HepG2 (cell line): ENCODE measurements around the gene GALNT16. TPM values are rescaled to one million over a fixed set of nuclear protein-coding genes. Genes with fewer than 3 reads are reported as not detected.

Source experiments
- ATAC-seq: fragments of 200-7000 bp; cut with Tn5 transposase; 3 replicates; pipeline ENCODE4 v1.9.1; 2020; ENCODE audit warnings: mild to moderate bottlenecking, moderate library complexity
- BruUV-seq: library from RNA; stranded (reverse); fragments of 400-500 nt; replicated peaks from 2 replicates; lab custom pipeline; 2021; lab: Mats Ljungman, UMichigan
- CTCF ChIA-PET: fragments of 300-600 bp; formaldehyde crosslinking; extraction: SDS; loops from one replicate; lab custom pipeline; 2021; ENCODE audit warnings: low total read pairs, inconsistent platforms, low intra/inter-chr PET ratio; lab: Yijun Ruan, JAX
- POLR2A ChIA-PET: fragments of 350-600 bp; sonication (Branson Sonifier 250); formaldehyde crosslinking; loops from one replicate; lab custom pipeline; 2020; ENCODE audit warnings: antibody characterized with exemption, inconsistent platforms; lab: Yijun Ruan, JAX
- DNase-seq: peaks from one replicate; pipeline ENCODE4 v3.0.0-alpha.2; 2015; ENCODE audit warnings: low spot score
- FAIRE-seq: peaks from 3 replicates; lab custom pipeline; 2011; peaks lifted over from hg19 to GRCh38; lab: Jason Lieb, UNC
- H2AFZ ChIP-seq: one replicate; pipeline ENCODE4 v1.6.1; 2011; ENCODE audit warnings: low read length, inconsistent platforms
- H3K27ac ChIP-seq: fragments of 300-600 bp; 3 replicates; pipeline ENCODE4 v1.8.0; 2011; ENCODE audit warnings: mixed run types, mild to moderate bottlenecking, mixed read lengths, low read length, inconsistent platforms; ENCODE audit not compliant: insufficient read depth; ENCODE audit errors: extremely low read length
- H3K27me3 ChIP-seq, 2 experiments: fragments of 200-600 bp in 1 of 2; 2 replicates in 1 of 2; 3 replicates in 1 of 2; pipeline versions ENCODE4 v1.6.0 to v1.8.0; 2011; ENCODE audit warnings: low read length in 2 of 2, mild to moderate bottlenecking in 2 of 2, moderate library complexity in 2 of 2, inconsistent platforms in 1 of 2; ENCODE audit not compliant: insufficient read depth in 2 of 2, control insufficient read depth in 1 of 2
- H3K36me3 ChIP-seq, 2 experiments: fragments of 200-600 bp in 1 of 2; replicated peaks in 1 of 2; 2 replicates in 1 of 2; 3 replicates in 1 of 2; pipeline versions ENCODE4 v1.5.1 to v1.8.0; 2011; ENCODE audit warnings: low read length in 2 of 2, inconsistent platforms in 1 of 2; ENCODE audit not compliant: insufficient read depth in 2 of 2, control insufficient read depth in 1 of 2
- H3K4me1 ChIP-seq: 2 replicates; pipeline ENCODE4 v1.5.1; 2012; ENCODE audit warnings: low read length, inconsistent platforms; ENCODE audit not compliant: insufficient read depth
- H3K4me2 ChIP-seq: 2 replicates; pipeline ENCODE4 v1.6.0; 2011; ENCODE audit warnings: low read depth, low read length, inconsistent platforms
- H3K4me3 ChIP-seq, 3 experiments: fragments of 200-600 bp in 1 of 3; sonication (generic), shearing (Covaris generic) in 1 of 3; replicated peaks in 1 of 3; 2 replicates each; pipeline ENCODE4 v1.5.1; 2011 to 2016; ENCODE audit warnings: low read length in 3 of 3, inconsistent platforms in 2 of 3, low read depth in 2 of 3, mild to moderate bottlenecking in 2 of 3, control low read depth in 1 of 3, mixed read lengths in 1 of 3; ENCODE audit not compliant: insufficient read depth in 1 of 3
- H3K79me2 ChIP-seq: one replicate; pipeline ENCODE4 v1.6.1; 2011; ENCODE audit warnings: low read length, inconsistent platforms; ENCODE audit not compliant: insufficient read depth
- H3K9ac ChIP-seq: 2 replicates; pipeline ENCODE4 v1.6.0; 2011; ENCODE audit warnings: mild to moderate bottlenecking, low read depth, low read length, inconsistent platforms; ENCODE audit not compliant: insufficient read depth
- H3K9me3 ChIP-seq: 2 replicates; pipeline ENCODE4 v1.5.1; 2012; ENCODE audit warnings: mild to moderate bottlenecking, low read length
- H4K20me1 ChIP-seq: 2 replicates; pipeline ENCODE4 v1.6.0; 2011; ENCODE audit warnings: inconsistent platforms, mild to moderate bottlenecking, low read length, moderate library complexity; ENCODE audit not compliant: insufficient read depth
- FOXP1 ChIP-seq, 2 experiments: fragments of 450-650 bp in 1 of 2; IDR thresholded peaks; 2 replicates each; pipeline ENCODE4 v1.6.1; 2017 to 2018; ENCODE audit warnings: antibody characterized with exemption in 1 of 2
- WGBS: methylation state at CpG from one replicate; pipeline ENCODE4 v1.1.6; 2017; ENCODE audit warnings: low lambda C conversion rate; 5-methylcytosine and 5-hydroxymethylcytosine counted together
- in situ Hi-C: cut with HindIII; loops from 2 replicates; pipeline ENCODE4 v1.10.0; 2017; ENCODE audit warnings: low pct_unique_long_range_greater_than_20kb; ENCODE audit not compliant: extremely low pct_ligation_motif_present
- intact Hi-C: fragments of 100-400 bp; cut with micrococcal nuclease; formaldehyde crosslinking; loops from one replicate; pipeline ENCODE4 v1.10.0; 2022; ENCODE audit not compliant: unreplicated experiment
- polyA plus RNA-seq, 8 experiments: library from polyadenylated mRNA; depleted of rRNA in 3 of 8; stranded (reverse) in 7 of 8; unstranded in 1 of 8; fragments of >200 nt; fragmentation: Illumina TruSeq in 4 of 8; extraction: Trizol in 4 of 8; gene quantifications; 2 replicates each; pipeline versions ENCODE4 v1.2.1 to v1.2.3, GENCODE V29; 2011 to 2016; ENCODE audit warnings: low read depth in 4 of 8, missing spikeins in 1 of 8, mixed read lengths in 1 of 8; ENCODE audit not compliant: insufficient read depth in 1 of 8
- total RNA-seq, 5 experiments: library from RNA; depleted of rRNA; stranded (reverse); fragments of >200 nt; fragmentation: Illumina TruSeq; extraction: Trizol; gene quantifications; 2 replicates each; pipeline ENCODE4 v1.2.3, GENCODE V29; 2016; ENCODE audit warnings: low read depth in 1 of 5
- TF ChIP-seq, protein P1 (sequence below): sonication (generic); formaldehyde crosslinking; IDR thresholded peaks from 2 replicates; pipeline ENCODE4 v1.9.0; 2021; ENCODE audit warnings: mild to moderate bottlenecking, missing genetic modification reagents
- TF ChIP-seq, protein P2 (sequence below): sonication (generic); formaldehyde crosslinking; IDR thresholded peaks from 2 replicates; pipeline ENCODE4 v1.4.0; 2020; ENCODE audit warnings: missing genetic modification reagents, mild to moderate bottlenecking, borderline replicate concordance
- TF ChIP-seq, protein P3 (sequence below): fragments of 450-650 bp; IDR thresholded peaks from 2 replicates; pipeline ENCODE4 v1.6.1; 2017

GALNT16 gene
- total and polyA plus RNA-seq, 2 of the 13 experiments (the other 11 are each of a cell fraction or from before 2014, with no cell fraction given) = 0.54 to 0.82 TPM

DNA sequence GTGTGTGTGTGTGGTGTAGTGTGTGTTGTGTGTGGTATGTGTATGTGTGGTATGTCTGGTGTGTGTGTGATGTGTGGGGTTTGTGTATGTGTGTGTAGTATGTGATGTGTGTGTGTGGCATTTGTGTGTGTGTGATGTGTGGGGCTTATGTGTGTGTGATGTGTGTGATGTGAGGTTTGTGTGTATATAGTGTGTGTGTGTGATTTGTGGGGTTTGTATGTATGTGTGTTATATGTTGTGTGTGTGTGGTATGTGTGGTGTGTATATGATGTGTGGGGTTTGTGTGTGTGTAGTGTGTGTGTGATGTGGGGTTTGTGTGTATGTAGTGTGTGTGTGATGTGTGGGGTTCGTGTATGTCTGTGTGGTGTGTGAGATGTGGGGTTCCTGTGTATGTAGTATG lies 9.4 kb downstream of the GALNT16 start:
- TF ChIP-seq, protein P1, sequence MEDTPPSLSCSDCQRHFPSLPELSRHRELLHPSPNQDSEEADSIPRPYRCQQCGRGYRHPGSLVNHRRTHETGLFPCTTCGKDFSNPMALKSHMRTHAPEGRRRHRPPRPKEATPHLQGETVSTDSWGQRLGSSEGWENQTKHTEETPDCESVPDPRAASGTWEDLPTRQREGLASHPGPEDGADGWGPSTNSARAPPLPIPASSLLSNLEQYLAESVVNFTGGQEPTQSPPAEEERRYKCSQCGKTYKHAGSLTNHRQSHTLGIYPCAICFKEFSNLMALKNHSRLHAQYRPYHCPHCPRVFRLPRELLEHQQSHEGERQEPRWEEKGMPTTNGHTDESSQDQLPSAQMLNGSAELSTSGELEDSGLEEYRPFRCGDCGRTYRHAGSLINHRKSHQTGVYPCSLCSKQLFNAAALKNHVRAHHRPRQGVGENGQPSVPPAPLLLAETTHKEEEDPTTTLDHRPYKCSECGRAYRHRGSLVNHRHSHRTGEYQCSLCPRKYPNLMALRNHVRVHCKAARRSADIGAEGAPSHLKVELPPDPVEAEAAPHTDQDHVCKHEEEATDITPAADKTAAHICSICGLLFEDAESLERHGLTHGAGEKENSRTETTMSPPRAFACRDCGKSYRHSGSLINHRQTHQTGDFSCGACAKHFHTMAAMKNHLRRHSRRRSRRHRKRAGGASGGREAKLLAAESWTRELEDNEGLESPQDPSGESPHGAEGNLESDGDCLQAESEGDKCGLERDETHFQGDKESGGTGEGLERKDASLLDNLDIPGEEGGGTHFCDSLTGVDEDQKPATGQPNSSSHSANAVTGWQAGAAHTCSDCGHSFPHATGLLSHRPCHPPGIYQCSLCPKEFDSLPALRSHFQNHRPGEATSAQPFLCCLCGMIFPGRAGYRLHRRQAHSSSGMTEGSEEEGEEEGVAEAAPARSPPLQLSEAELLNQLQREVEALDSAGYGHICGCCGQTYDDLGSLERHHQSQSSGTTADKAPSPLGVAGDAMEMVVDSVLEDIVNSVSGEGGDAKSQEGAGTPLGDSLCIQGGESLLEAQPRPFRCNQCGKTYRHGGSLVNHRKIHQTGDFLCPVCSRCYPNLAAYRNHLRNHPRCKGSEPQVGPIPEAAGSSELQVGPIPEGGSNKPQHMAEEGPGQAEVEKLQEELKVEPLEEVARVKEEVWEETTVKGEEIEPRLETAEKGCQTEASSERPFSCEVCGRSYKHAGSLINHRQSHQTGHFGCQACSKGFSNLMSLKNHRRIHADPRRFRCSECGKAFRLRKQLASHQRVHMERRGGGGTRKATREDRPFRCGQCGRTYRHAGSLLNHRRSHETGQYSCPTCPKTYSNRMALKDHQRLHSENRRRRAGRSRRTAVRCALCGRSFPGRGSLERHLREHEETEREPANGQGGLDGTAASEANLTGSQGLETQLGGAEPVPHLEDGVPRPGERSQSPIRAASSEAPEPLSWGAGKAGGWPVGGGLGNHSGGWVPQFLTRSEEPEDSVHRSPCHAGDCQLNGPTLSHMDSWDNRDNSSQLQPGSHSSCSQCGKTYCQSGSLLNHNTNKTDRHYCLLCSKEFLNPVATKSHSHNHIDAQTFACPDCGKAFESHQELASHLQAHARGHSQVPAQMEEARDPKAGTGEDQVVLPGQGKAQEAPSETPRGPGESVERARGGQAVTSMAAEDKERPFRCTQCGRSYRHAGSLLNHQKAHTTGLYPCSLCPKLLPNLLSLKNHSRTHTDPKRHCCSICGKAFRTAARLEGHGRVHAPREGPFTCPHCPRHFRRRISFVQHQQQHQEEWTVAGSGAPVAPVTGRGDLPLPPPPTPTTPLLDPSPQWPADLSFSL (CRISPR knock-in tag) = peak; percentile 79; the same call in 1 of the 2 replicates
- 0 out of 2 replicates have a peak, but pooled peaks have one; percentile 5 for TF ChIP-seq FOXP1 (IDR thresholded peaks at IDR 0.05)
- TF ChIP-seq FOXP1 (CRISPR knock-in tag; IDR thresholded peaks at IDR 0.05) = no peak
- TF ChIP-seq, protein P2, sequence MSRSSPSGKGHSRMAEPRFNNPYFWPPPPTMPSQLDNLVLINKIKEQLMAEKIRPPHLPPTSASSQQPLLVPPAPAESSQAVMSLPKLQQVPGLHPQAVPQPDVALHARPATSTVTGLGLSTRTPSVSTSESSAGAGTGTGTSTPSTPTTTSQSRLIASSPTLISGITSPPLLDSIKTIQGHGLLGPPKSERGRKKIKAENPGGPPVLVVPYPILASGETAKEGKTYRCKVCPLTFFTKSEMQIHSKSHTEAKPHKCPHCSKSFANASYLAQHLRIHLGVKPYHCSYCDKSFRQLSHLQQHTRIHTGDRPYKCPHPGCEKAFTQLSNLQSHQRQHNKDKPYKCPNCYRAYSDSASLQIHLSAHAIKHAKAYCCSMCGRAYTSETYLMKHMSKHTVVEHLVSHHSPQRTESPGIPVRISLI (CRISPR knock-in tag) = no peak
- TF ChIP-seq, protein P3, sequence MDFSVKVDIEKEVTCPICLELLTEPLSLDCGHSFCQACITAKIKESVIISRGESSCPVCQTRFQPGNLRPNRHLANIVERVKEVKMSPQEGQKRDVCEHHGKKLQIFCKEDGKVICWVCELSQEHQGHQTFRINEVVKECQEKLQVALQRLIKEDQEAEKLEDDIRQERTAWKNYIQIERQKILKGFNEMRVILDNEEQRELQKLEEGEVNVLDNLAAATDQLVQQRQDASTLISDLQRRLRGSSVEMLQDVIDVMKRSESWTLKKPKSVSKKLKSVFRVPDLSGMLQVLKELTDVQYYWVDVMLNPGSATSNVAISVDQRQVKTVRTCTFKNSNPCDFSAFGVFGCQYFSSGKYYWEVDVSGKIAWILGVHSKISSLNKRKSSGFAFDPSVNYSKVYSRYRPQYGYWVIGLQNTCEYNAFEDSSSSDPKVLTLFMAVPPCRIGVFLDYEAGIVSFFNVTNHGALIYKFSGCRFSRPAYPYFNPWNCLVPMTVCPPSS = peak; percentile 26; the same call in 1 of the 2 replicates
- Histone ChIP-seq H3K4me1 (peaks cover 15% of the 10 kb centered on the region), H3K79me2 (no peaks in the 10 kb centered on the region), H3K9ac (no peak overlapping the region), H3K27me3 (peaks cover 1 to 19% of the 10 kb centered on the region in 2 experiments; a peak in 3 of 5 replicates), H3K9me3 (no peaks in the 10 kb centered on the region), H3K27ac (no peak overlapping the region), H3K4me2 (no peak overlapping the region), H3K36me3 (no peaks in the 10 kb centered on the region), H2AFZ (no peak overlapping the region), H4K20me1 (no peaks in the 10 kb centered on the region), H3K4me3 (no peak overlapping the region)
- CTCF ChIA-PET = no interaction called here
- intact Hi-C loops = no loop called here
- 17% methylated on average over 1 of the region's 1 CpG for WGBS
- in situ Hi-C loops = no loop called here
- POLR2A ChIA-PET = no interaction called here
- FAIRE-seq (peak; percentile 68), ATAC-seq (no peak), DNase-seq (no peak)
- BruUV-seq = no TSS peak
